HG03575 (cell line): ENCODE results near the gene GSK3B.

Source experiments
- ATAC-seq: cut with Tn5 transposase; IDR thresholded peaks from one replicate; pipeline ENCODE4 v1.9.1; 2021; ENCODE audit not compliant: unreplicated experiment, insufficient number of reproducible peaks, low FRiP score; ENCODE audit errors: extremely low read depth

Gene GSK3B

DNA sequence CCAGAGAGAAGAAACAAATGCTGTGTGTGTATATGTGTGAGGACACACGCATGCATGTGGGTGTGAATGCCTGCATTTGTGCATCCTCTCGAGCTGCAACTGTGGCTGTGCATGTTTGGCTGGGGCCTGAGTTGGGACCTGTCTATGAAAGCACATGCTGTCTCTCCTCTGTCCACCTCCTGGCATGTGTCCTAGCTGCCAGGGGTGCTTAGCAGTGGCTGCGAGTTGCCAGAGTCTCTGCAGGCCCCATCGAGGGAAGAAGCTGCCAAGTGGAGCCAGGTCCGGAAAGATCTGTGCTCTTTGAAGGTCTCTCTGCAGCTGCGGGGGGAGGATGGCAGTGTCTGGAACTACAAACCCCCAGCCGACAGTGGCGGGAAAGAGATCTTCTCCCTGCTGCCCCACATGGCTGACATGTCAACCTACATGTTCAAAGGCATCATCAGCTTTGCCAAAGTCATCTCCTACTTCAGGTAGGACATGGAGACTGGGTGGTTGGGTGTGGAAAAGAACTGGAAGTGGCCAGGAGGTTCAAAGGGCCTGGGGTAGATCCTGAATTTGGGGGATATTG, 281.7 kb downstream of the GSK3B start:
- ATAC-seq: no peak

DNA sequence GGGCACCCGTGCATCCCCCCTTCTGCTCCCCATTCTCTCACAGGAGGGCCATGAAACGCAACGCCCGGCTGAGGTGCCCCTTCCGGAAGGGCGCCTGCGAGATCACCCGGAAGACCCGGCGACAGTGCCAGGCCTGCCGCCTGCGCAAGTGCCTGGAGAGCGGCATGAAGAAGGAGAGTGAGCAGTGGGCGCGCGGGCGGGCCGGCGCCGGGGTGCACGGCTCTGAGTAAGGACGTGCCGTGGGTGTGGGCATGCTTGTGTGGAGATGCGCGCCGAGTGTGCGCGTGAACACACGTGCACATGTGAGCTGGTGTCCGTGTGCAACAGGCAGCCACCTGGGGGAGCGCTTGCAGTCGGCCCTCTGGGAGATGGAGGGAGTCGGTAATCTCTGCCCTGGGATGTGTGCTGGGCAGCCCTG, 284.2 kb downstream of the GSK3B start:
- peak; percentile 67 for ATAC-seq

- ATAC-seq: no peak
Observed at GRCh38 chr3:119809249-119810017, 284.8 kb downstream of the GSK3B start.

DNA sequence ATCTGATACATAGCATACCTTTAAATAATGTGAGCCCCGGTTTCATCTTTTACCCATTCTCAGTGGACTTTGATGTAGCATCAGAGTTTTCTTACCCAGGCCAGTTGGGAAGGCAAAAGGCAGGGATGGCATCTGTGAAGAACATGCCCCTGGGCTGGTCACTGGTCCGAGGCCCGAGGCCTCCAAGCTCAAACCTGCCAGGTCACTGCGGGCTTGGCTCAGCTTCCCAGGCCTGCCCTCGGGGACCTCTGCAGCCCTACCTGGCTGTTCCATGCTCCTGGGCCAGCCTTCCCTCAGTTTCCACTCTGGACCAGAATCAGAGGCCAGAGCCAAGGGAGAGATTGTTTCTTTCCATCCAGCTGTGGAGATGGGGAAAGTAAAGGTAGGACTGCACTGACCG, 285.4 kb downstream of the GSK3B start:
- no peak for ATAC-seq

- no peak for ATAC-seq
Observed at GRCh38 chr3:119808244-119808643, 286.0 kb downstream of the GSK3B start.

DNA sequence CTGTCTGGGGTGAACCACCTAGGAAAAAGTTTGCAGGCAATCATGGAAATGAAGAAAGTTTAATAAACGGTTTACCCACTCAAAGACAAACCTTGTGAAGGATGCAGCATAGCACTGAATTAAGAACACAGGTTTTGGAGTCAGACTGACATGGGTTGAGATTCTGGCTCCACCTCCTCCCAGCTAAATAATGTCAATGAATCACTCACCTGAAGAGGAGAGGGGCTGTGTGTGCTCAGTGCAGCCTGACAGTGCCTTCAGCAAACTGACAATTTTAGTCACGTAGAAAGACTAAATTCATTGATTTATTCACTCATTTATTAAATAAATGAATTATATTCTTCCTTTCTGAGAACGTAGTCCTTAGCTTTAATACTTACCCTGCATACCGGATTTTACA, 293.4 kb downstream of the GSK3B start:
- no peak for ATAC-seq

GRCh38 chr3:119796785-119797184, 297.5 kb downstream of the GSK3B start:
- no peak for ATAC-seq

GRCh38 chr3:119796368-119796767, 297.9 kb downstream of the GSK3B start:
- ATAC-seq: no peak

GRCh38 chr3:119795849-119796248, 298.4 kb downstream of the GSK3B start:
- ATAC-seq: no peak

- no peak for ATAC-seq
Observed at GRCh38 chr3:119794971-119795612, 299.2 kb downstream of the GSK3B start.

- no peak for ATAC-seq
Observed at GRCh38 chr3:119794401-119794800, 299.8 kb downstream of the GSK3B start.

DNA sequence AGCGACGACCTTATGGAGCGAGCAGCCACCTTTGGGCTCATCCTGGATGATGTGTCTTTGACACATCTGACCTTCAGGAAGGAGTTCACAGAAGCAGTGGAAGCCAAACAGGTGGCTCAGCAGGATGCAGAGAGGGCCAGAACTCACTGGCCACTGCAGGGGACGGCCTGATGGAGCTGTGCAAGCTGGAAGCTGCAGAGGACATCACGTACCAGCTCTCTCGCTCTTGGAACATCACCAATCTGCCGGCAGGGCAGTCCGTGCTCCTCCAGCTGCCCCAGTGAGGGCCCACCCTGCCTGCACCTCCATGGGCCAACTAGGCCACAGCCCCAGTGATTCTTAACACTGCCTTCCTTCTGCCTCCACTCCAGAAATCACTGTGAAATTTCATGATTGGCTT, 302.0 kb downstream of the GSK3B start:
- ATAC-seq: no peak

DNA sequence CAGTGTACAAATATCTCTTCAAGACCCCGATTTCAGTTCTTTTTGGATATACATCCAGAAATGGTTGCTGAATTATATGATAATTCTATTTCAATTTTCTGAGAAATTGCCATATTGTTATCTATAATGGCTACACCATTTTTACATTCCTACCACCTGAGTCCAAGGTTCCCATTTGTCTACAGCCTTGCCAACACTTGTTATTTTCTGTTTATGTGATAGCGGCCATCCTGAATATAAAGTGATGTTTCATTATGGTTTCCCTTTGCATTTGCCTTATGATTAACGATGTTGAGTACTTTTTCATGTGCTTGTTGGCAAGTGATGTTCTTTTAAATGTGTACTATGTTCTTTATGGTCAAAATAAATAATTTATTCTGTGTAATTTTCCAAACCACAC, 303.9 kb downstream of the GSK3B start:
- ATAC-seq: no peak

- ATAC-seq: no peak
Observed at GRCh38 chr3:119786409-119786808, 307.8 kb downstream of the GSK3B start.

GRCh38 chr3:119783883-119784282, 310.4 kb downstream of the GSK3B start:
- ATAC-seq: no peak

- no peak for ATAC-seq
Observed at GRCh38 chr3:119783255-119783654, 311.0 kb downstream of the GSK3B start.

- ATAC-seq: no peak
Observed at GRCh38 chr3:119782460-119782859, 311.8 kb downstream of the GSK3B start.

DNA sequence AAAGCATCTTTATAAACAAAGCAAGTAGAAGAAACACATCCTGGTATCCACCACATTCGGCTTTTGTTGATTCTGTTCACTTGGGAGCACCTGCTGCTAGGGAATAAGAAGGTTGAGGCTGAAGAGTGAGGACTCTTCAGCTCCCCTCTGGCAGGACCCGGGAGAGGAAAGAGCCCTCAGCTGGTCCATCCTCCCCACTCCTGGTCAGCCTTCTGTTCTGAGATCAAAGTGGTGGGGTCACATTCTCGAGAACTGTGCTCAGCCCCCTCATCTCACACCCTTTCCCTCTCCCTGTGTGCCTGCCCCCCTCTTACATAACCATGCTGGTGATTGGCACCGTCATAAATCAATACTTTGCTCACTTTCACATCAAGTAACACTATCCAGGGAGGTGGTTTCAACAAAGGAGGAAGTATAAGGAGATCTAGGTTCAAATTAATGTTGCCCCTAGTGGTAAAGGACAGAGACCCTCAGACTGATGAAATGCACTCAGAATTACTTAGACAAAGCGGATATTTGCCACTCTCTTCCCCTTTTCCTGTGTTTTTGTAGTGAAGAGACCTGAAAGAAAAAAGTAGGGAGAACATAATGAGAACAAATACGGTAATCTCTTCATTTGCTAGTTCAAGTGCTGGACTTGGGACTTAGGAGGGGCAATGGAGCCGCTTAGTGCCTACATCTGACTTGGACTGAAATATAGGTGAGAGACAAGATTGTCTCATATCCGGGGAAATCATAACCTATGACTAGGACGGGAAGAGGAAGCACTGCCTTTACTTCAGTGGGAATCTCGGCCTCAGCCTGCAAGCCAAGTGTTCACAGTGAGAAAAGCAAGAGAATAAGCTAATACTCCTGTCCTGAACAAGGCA, 312.7 kb downstream of the GSK3B start, which contains the start of gene NR1I2:
Gene NR1I2, plus strand, starts transcription at position 772 of the 869 bp plus-strand sequence.
- ATAC-seq: no peak

DNA sequence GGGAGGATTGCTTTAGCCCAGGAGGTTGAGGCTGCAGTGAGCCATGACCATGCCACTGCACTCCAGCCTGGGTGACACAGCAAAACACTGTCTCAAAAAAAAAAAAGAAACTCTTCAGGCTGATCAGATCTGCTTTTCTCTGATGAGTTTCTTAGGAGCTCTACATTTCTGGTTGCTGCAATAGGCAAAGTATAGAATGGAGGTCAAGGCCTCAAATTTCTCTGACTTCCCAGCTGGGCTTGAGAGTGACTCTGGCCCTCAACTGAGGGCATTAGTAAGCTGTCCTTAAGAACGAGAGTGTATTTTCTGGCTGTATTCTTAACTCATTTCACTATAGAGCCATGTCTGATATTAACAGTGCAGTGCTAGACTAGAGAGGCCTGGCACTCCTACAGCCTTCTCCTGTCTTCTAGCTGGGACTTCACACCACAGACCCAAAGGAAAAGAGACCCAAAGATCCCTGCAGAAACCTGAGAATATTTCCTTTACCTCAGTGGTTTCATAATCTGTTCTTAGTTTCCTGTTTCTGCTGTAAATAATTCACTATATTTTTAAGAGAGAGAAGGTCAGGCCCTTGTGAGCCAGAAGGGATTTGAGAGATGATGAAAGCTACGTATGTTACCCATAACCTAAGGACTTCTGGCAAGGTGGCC, 314.4 kb downstream of the GSK3B start:
- no peak for ATAC-seq
